Vagina (tissue), 2 donors: ENCODE data around the gene TENM4. TPM values are rescaled to one million over a fixed set of nuclear protein-coding genes. Genes with fewer than 3 reads are reported as not detected.

Experiments used
- DNase-seq, 2 donors: peaks; one replicate each; pipeline ENCODE4 v3.0.0-alpha.2; 2017; ENCODE audit errors: extremely low spot score in 2 of 2
- H3K27ac ChIP-seq: fragments of 200-600 bp; sonication (generic); one replicate; pipeline ENCODE4 v1.5.1; 2019
- H3K27me3 ChIP-seq: fragments of 200-600 bp; sonication (generic); one replicate; pipeline ENCODE4 v1.5.1; 2019
- H3K36me3 ChIP-seq, 2 donors: fragments of 200-600 bp; sonication (generic); one replicate each; pipeline ENCODE4 v1.5.1; 2017 to 2019
- H3K4me1 ChIP-seq: fragments of 200-600 bp; sonication (generic); one replicate; pipeline ENCODE4 v1.5.1; 2019
- H3K4me3 ChIP-seq, 2 donors: fragments of 200-600 bp; sonication (generic); 1 replicate in 1 of 2; 2 replicates in 1 of 2; pipeline ENCODE4 v1.5.1; 2016 to 2019
- H3K9me3 ChIP-seq: fragments of 200-600 bp; sonication (generic); one replicate; pipeline ENCODE4 v1.5.1; 2019
- CTCF ChIP-seq, 3 experiments: fragments of 450-650 bp in 2 of 3; fragments of 200-600 bp in 1 of 3; sonication (generic) in 1 of 3; IDR thresholded peaks; one replicate each; pipeline ENCODE4 v1.5.1; 2017 to 2019; ENCODE audit warnings: antibody characterized with exemption in 3 of 3, mild to moderate bottlenecking in 2 of 3, moderate library complexity in 2 of 3
- POLR2A ChIP-seq, 2 donors: fragments of 450-650 bp; IDR thresholded peaks; one replicate each; pipeline ENCODE4 v1.6.1; 2017; ENCODE audit warnings: antibody characterized with exemption in 2 of 2, mild to moderate bottlenecking in 2 of 2, moderate library complexity in 2 of 2
- POLR2AphosphoS5 ChIP-seq, 2 donors: sonication (generic); formaldehyde crosslinking; IDR thresholded peaks; one replicate each; pipeline ENCODE4 v1.9.0; 2017; ENCODE audit warnings: antibody characterized with exemption in 2 of 2, mild to moderate bottlenecking in 2 of 2, low read depth in 1 of 2; ENCODE audit not compliant: insufficient read depth in 1 of 2
- intact Hi-C: fragments of 100-400 bp; cut with DNase I; formaldehyde crosslinking; loops from one replicate; pipeline ENCODE4 v1.15.1; 2023
- total RNA-seq: library from RNA; depleted of rRNA; stranded (reverse); fragments of >200 nt; gene quantifications from one replicate; pipeline ENCODE4 v1.2.3, GENCODE V29; 2016

Gene TENM4
- total RNA-seq, 1 donor from 2014 or later = 12.5 TPM

- Histone ChIP-seq H3K4me1 (no peaks in the 10 kb centered on the region), H3K27ac (no peak overlapping the region), H3K36me3 (no peaks in the 10 kb centered on the region), H3K27me3 (no peaks in the 10 kb centered on the region), H3K9me3 (no peaks in the 10 kb centered on the region), H3K4me3 (no peak overlapping the region)
- DNase-seq = no peak
- no peak for TF ChIP-seq CTCF (IDR thresholded peaks at IDR 0.05)
- TF ChIP-seq POLR2AphosphoS5 (IDR thresholded peaks at IDR 0.05; ENCODE audit: insufficient read depth in 1 of 2, low read depth in 1 of 2) = no peak
- no peak for TF ChIP-seq POLR2A (IDR thresholded peaks at IDR 0.05)
- intact Hi-C loops = no loop called here
Observed at GRCh38 chr11:79396001-79396400, 44.8 kb downstream of the TENM4 start.

- intact Hi-C loops = no loop called here
Observed at GRCh38 chr11:79393362-79394043, 47.3 kb downstream of the TENM4 start.

GRCh38 chr11:79392161-79392560 is 48.7 kb downstream of the TENM4 start:
- Histone ChIP-seq H3K4me1 (no peaks in the 10 kb centered on the region), H3K4me3 (no peak overlapping the region), H3K36me3 (no peaks in the 10 kb centered on the region), H3K27ac (no peak overlapping the region), H3K9me3 (no peaks in the 10 kb centered on the region), H3K27me3 (no peaks in the 10 kb centered on the region)
- intact Hi-C loops = no loop called here
- TF ChIP-seq POLR2A (IDR thresholded peaks at IDR 0.05) (no peak), CTCF (IDR thresholded peaks at IDR 0.05) (no peak), POLR2AphosphoS5 (IDR thresholded peaks at IDR 0.05; ENCODE audit: insufficient read depth in 1 of 2, low read depth in 1 of 2) (no peak)
- DNase-seq = no peak

More at GRCh38 chr11:79393362-79394043, 47.3 kb downstream of the TENM4 start:
- no peak overlapping the region for H3K4me3 ChIP-seq
- no peak for TF ChIP-seq CTCF (IDR thresholded peaks at IDR 0.05)
- no peak for TF ChIP-seq POLR2AphosphoS5 (IDR thresholded peaks at IDR 0.05; ENCODE audit: insufficient read depth in 1 of 2, low read depth in 1 of 2)
- no peak for TF ChIP-seq POLR2A (IDR thresholded peaks at IDR 0.05)
- no peak for DNase-seq
- no peaks in the 10 kb centered on the region for H3K27me3 ChIP-seq
- H3K36me3 ChIP-seq = no peaks in the 10 kb centered on the region
- H3K27ac ChIP-seq = no peak overlapping the region
- H3K4me1 ChIP-seq = no peaks in the 10 kb centered on the region
- no peaks in the 10 kb centered on the region for H3K9me3 ChIP-seq

- Histone ChIP-seq H3K36me3 (no peaks in the 10 kb centered on the region), H3K4me1 (no peaks in the 10 kb centered on the region), H3K27me3 (no peaks in the 10 kb centered on the region), H3K27ac (no peak overlapping the region), H3K4me3 (no peak overlapping the region), H3K9me3 (no peaks in the 10 kb centered on the region)
- no peak for DNase-seq
- TF ChIP-seq POLR2A (IDR thresholded peaks at IDR 0.05) (no peak), CTCF (IDR thresholded peaks at IDR 0.05) (no peak), POLR2AphosphoS5 (IDR thresholded peaks at IDR 0.05; ENCODE audit: insufficient read depth in 1 of 2, low read depth in 1 of 2) (no peak)
- intact Hi-C loops = no loop called here
Observed at GRCh38 chr11:79390923-79391322, 49.9 kb downstream of the TENM4 start.

- Histone ChIP-seq H3K9me3 (no peaks in the 10 kb centered on the region), H3K27ac (no peak overlapping the region), H3K36me3 (no peaks in the 10 kb centered on the region), H3K27me3 (no peaks in the 10 kb centered on the region), H3K4me3 (no peak overlapping the region), H3K4me1 (no peaks in the 10 kb centered on the region)
- intact Hi-C loops = no loop called here
- TF ChIP-seq POLR2A (IDR thresholded peaks at IDR 0.05) (no peak), CTCF (IDR thresholded peaks at IDR 0.05) (no peak), POLR2AphosphoS5 (IDR thresholded peaks at IDR 0.05; ENCODE audit: insufficient read depth in 1 of 2, low read depth in 1 of 2) (no peak)
- no peak for DNase-seq
Observed at GRCh38 chr11:79390477-79390876, 50.4 kb downstream of the TENM4 start.
